HG02970 (cell line): ENCODE measurements around the gene GLI2.

Source experiments
- ATAC-seq: cut with Tn5 transposase; IDR thresholded peaks from one replicate; pipeline ENCODE4 v1.9.1; 2021; ENCODE audit warnings: mild to moderate bottlenecking, moderate library complexity, moderate number of reproducible peaks; ENCODE audit not compliant: unreplicated experiment, low FRiP score

The GLI2 gene

DNA sequence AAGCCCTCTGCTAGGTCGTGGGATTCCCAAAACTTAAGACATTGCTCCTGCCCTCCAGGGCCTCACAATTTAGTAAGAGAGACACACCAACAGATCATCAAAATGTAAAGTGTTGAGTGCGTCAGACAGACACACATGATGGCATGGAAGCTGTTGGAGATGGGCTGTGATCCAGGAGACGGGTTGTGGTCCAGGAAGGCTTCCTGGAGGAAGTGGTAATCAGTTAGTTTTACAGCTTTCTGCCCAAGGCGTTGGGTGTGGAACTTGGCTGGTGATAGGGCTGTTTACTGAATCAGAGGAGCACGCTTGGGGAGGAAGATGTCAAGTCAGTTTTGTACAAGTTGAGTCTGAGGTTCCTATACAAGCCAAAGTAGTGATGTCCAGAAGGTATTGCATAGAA, 24.0 kb upstream of the GLI2 start:
- no peak for ATAC-seq

- no peak for ATAC-seq
Observed at GRCh38 chr2:120712180-120712681, 23.4 kb upstream of the GLI2 start.

- ATAC-seq, result no peak
Observed at GRCh38 chr2:120715353-120715752, 20.3 kb upstream of the GLI2 start.

- ATAC-seq, result no peak
Observed at GRCh38 chr2:120715941-120716340, 19.7 kb upstream of the GLI2 start.

DNA sequence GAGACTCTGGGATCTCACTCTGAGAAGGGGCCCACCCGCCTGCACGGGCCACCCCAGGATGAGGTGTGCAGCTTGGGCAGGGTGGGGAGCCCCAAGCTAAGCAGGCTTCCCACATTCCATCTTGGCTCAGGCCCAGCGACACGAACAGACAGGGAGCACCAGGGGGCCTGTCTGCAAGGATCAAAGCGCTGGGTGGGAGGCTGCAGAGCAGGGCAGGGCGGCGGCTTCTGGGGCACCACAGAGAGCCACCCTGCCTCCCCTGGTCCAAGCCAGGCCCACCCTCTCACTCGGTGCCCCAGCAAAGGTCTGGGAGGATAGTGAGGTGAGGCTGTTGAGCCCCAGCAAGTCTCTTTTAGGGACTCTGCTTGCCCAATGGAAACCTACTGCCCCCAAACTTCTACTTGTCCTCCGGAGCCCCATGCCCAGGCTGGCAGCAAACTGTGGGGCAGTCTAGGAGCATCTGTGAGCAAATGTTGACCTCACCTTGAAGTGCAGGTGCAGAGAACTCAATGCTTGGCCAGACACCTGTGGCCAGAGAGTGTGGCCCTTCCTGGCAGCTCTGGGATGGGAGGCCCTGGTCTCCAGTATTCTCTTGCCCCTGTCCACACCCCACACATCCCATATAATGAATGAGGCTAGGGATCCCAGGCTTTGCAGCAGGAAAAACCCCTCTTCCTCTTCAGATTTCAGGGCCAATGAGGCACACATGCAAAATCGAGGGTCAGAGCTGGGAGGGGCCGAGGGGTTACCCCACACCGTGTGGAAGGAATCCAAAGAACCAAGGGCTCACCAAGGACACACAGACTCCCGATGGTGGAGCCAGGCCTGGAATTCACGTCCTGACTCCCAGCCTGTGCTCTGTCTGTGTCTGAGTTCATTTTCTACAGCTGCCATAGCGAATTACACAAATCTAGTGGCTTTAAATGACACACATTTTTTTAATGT, 18.8 kb upstream of the GLI2 start:
- no peak for ATAC-seq

GRCh38 chr2:120719491-120719890, 16.2 kb upstream of the GLI2 start:
- no peak for ATAC-seq

DNA sequence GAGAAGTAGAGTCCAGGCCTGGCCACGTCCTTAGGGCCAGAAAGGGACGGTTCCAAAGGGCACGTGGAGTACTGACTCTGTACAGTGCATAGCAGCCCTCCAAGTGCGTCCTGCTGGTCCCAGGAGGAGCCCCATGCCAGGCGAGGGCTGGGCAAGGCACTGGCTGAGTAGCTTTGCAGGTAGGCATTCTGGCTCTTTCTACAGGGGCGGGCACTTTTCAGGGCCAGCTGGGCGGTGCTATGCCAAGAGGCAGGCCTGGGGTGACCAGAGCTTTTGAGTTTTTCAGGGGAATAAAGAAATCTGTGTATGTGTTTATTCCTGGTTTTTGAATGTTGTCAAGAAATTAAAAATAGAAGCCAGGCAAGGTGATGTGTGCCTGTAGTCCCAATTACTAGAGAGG, 15.4 kb upstream of the GLI2 start:
- no peak for ATAC-seq

DNA sequence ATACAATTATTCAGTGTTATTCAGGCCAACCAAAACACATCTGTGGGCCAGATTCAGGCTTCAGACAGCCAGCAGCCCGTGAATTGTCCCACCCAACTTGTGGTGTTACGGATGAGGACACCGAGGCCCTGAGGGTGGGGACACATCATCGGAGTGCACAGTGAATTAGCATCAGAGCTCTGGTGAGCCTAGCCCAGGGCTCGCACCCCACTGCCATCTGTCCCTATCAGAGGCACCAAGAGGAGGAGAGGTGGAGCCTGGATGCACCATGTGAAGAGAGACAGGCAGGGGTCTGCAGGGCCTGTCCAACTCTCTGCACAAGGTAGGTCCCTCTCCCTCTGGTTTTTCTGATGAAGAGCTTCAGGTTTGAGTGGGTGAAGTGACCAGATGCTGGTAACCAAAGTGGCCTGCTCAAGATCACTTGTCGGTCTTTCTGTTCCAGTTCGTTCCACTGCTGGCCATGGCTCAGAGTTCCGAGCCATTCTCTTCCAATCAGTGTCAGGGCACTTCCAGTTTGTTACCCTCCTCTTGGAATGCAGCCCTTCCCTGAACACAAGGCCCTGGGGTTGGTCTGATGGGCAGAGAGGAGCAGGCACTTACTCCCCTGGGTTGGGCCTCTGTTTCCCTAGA, 14.8 kb upstream of the GLI2 start:
- ATAC-seq, result no peak

GRCh38 chr2:120722246-120722567, 13.5 kb upstream of the GLI2 start:
- ATAC-seq, result no peak

DNA sequence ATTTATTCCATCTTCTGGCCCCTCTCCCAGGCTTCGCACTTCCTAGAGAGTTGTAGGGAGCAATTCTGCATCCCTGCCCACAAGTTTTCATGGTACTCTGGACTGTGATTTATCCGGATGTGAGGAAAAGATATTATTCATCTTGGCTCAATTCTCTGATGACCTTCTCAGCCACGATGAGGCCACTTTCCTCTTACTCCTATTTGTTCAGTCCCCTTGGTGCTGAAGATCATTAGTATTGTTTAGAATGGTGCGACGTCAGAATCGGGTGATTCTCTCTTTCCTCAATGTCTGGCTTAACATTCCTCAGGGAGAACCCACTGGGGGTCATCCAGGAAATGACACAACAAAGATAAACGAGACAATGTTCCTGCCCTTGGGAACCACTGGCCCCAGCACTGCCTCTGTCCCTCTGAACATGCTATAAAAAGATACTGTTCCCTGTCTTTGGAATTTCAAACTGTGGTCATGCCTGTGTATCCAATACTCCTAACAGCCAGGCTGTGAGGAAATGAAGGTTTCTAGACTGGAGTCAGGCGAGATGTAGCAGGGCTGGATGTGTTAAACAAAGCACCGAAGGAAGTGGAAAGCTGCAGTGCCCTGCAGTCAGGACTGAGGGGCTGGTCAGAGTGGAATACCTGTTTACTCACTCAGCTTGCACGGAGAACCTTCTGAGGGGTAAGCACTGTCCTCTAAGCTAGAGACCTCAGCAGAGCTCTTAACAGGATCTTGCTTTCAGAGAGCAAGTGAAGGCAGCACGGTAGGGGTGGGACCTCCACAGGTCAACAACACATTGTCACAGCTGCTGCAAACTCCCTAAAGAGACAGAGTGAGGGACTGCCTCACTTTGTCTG, 12.9 kb upstream of the GLI2 start:
- ATAC-seq, result no peak

- ATAC-seq, result no peak
Observed at GRCh38 chr2:120726245-120726644, 9.4 kb upstream of the GLI2 start.

- no peak for ATAC-seq
Observed at GRCh38 chr2:120729406-120730399, 6.0 kb upstream of the GLI2 start.

GRCh38 chr2:120731175-120731574, 4.5 kb upstream of the GLI2 start:
- no peak for ATAC-seq

DNA sequence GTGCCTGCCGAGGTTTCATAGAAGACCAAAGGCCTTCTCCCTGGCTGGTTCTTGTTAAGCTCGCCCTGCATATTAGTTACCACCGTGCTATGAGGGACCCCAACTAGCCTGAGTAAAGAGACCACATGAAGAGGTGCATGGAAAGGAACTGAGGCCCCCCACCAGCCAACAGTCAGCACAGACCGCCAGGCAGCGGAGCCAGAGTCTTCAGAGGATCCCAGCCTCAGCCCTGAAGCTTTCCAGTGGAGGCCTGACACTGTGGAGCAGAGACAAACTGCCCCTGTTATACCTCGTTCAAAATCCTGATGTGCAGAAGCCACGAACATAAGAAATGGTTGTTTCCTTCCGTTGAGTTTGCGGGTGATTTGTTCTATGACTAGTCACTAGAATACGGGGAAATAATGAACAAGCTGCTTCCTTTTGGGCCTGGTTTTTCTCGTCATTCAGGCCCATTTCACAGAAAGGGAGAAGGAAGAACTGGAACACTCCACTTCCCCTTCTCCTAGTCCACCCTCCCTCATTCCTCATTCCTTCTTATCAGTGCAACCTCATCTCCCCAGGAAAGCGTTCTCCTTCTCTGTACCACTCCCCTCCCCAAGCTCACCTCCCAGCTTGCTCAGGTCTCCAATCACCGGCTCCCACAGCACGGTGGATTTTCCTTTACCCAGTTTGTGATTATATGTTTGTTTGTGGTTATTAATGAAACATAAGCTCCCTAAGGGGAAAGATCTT, 3.0 kb upstream of the GLI2 start:
- no peak for ATAC-seq

DNA sequence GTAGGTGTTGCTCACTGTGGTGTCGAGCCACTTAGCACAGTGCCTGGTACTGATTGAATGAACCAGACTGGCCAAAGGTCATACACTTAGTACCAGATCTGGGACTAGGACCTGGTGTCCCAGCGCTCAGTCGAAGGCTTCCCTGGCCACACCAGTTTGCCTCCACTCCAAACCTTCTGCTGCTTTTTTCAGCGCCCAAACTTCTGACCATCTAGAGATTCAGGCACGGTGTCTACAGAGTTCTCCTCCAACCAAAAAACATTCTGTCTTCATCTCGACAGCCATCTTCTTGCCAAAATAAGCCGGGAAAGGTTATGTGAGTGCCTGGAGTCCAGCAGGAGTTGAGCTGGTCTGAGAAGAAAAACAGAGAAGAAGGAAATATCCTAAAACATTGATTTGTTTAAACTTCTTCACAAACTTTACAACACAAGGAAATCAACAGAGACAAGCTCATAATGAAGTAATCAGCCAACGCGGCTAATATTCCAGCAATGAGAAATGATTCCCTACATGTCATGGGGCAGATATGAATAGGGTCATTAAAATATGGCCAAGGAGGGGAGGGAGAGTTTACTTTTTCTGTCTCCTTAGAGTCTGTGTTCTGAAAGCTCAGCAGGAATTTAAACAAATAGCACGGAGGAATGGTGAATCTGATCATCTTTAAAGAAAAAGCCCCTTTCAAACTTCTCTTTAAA, 2.3 kb upstream of the GLI2 start:
- no peak for ATAC-seq

DNA sequence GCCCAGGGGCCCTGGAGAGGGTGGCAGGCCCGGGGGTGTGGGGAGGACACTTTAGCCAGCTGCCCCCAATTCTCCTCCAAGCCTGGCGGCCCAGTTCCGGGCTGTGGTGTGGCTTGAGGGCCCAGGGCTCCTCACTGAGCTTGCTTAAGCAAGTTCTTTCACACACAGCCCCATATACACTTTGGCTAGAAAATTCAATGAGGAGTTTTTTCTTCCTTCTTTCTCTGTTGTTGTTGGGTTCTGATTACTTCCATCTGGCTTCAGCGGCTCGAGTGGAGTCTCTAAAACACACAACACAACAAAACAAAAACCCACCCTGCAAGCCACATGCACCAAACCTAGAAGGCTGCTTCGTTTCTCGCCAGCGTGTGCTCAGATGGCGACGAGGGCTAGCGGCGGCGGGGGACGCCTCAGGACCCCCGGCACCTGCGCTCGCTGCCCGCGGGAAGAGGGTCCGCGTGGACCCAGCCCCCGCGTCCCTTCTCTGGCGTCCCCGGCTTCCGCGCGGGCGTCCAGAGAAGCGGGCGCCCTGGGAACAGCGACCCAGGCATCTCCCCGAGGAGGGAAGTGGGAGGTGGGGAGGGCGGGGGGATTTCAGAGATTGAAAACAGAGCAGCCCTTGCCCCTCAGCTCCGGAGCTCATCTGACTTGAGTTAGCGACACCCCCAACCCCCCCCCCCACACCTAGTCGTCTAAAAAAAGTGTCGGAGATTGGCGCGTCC, 577 bp upstream of the GLI2 start:
- no peak for ATAC-seq

GRCh38 chr2:120736202-120736623, 545 bp downstream of the GLI2 start:
- ATAC-seq, result no peak
